ENCODE data around the gene ZNF789.

ZNF789 gene

DNA sequence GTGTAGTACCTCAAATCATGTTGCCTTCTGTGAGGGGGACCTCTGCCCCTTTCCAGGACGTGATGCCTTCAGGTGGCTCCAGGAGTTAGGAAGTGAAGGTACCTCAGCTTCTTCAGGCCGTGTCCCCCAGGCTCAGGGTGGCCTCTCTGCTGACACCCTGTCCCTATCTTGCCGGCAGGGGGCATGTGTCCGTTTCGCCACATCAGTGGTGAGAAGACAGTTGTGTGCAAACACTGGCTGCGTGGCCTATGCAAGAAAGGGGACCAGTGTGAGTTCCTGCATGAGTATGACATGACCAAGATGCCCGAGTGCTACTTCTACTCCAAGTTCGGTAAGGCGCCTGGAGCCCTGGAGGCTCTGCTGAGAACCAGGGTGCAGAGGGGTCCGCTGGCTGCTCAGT is 24.7 kb upstream of the ZNF789 start:
- Histone ChIP-seq H3K27ac (ENCODE audit: low read length) (no peak overlapping the region), H3K4me1 (ENCODE audit: control insufficient read depth, low read depth, low read length) (no peaks in the 10 kb centered on the region), H3K36me3 (ENCODE audit: control insufficient read depth, low read depth, low read length) (peaks cover 74% of the 10 kb centered on the region), H3K4me3 (ENCODE audit: low read length) (no peak overlapping the region), H3K9me3 (ENCODE audit: control insufficient read depth, low read depth, low read length) (no peaks in the 10 kb centered on the region), H3K9ac (ENCODE audit: low read length) (no peak overlapping the region), H3K27me3 (ENCODE audit: control insufficient read depth, insufficient read depth, low read length) (no peaks in the 10 kb centered on the region)

DNA sequence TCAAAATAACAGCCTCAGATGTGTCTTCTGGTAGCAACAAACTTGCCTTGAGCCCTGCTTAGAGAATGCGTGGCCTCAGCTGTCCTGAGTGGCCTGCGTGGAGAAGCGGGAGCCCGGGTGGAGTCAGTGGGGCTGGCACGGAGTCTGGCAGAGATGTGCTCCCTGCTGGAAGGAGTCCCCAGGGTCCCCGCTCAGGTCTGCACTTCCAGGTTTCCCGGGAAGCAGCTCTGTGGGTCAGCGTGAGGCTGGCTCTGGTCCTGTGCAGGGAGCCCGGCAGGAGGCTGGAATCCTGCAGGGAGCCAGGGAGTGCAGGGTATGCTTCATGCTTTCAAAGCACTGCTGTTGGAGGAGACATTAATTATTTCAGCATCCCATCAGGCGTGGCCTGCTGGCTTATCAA is 23.8 kb upstream of the ZNF789 start:
- H3K36me3 ChIP-seq (ENCODE audit: control insufficient read depth, low read depth, low read length): peaks cover 78% of the 10 kb centered on the region
- no peak overlapping the region for H3K27ac ChIP-seq (ENCODE audit: low read length)

DNA sequence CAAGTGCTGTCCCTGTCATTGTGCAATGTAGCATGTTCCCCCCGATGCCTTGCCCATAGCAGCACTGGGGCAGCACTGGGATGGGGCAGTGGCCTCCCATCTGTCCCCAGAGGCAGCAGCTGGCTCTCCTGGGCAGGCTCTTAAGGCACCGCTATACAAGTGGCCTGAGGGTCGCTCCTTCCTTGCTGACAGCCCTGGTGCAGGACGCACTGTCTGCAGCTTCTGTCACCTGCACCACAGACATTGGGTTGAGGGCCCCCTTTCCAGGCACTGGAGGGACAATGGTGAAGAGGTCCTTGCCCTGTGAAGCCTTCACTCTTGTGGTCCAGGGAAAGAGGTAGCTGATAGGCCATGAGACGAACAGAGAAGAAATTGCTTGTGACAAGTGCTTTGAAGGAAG is 23.4 kb upstream of the ZNF789 start:
- no peaks in the 10 kb centered on the region for H3K9me3 ChIP-seq (ENCODE audit: control insufficient read depth, low read depth, low read length)
- no peaks in the 10 kb centered on the region for H3K4me1 ChIP-seq (ENCODE audit: control insufficient read depth, low read depth, low read length)
- H3K9ac ChIP-seq (ENCODE audit: low read length): no peak overlapping the region
- H3K4me3 ChIP-seq (ENCODE audit: low read length): no peak overlapping the region
- H3K27ac ChIP-seq (ENCODE audit: low read length): no peak overlapping the region
- H3K27me3 ChIP-seq (ENCODE audit: control insufficient read depth, insufficient read depth, low read length): no peaks in the 10 kb centered on the region
- H3K36me3 ChIP-seq (ENCODE audit: control insufficient read depth, low read depth, low read length): peaks cover 82% of the 10 kb centered on the region

More for the DNA sequence above, 23.8 kb upstream of the ZNF789 start:
- Histone ChIP-seq H3K9me3 (ENCODE audit: control insufficient read depth, low read depth, low read length) (no peaks in the 10 kb centered on the region), H3K4me1 (ENCODE audit: control insufficient read depth, low read depth, low read length) (no peaks in the 10 kb centered on the region), H3K9ac (ENCODE audit: low read length) (no peak overlapping the region), H3K27me3 (ENCODE audit: control insufficient read depth, insufficient read depth, low read length) (no peaks in the 10 kb centered on the region), H3K4me3 (ENCODE audit: low read length) (no peak overlapping the region)

DNA sequence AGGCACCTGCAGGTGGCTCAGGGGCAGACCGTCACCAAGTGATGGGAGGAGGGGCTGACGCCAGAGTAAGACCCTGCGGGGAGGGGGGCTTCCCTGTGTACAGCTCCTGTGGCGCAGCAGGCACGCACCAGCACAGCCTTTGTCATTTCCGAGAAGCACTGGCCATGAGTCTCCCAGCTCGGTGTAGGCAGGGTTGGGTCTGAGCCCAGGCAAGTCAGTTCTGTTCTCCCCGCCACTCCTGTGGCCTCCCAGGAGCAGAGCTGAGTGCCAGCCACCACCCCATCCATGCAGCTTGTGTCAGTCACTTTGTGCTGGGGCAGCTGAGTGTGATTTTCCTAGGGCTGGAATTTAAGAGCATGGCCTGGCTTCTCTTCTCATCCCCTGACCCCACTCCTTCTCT is 20.8 kb upstream of the ZNF789 start:
- H3K4me3 ChIP-seq (ENCODE audit: low read length): no peak overlapping the region
- H3K4me1 ChIP-seq (ENCODE audit: control insufficient read depth, low read depth, low read length): no peaks in the 10 kb centered on the region
- H3K36me3 ChIP-seq (ENCODE audit: control insufficient read depth, low read depth, low read length): peaks cover 79% of the 10 kb centered on the region
- no peak overlapping the region for H3K27ac ChIP-seq (ENCODE audit: low read length)
- no peaks in the 10 kb centered on the region for H3K9me3 ChIP-seq (ENCODE audit: control insufficient read depth, low read depth, low read length)
- H3K9ac ChIP-seq (ENCODE audit: low read length): no peak overlapping the region
- no peaks in the 10 kb centered on the region for H3K27me3 ChIP-seq (ENCODE audit: control insufficient read depth, insufficient read depth, low read length)

DNA sequence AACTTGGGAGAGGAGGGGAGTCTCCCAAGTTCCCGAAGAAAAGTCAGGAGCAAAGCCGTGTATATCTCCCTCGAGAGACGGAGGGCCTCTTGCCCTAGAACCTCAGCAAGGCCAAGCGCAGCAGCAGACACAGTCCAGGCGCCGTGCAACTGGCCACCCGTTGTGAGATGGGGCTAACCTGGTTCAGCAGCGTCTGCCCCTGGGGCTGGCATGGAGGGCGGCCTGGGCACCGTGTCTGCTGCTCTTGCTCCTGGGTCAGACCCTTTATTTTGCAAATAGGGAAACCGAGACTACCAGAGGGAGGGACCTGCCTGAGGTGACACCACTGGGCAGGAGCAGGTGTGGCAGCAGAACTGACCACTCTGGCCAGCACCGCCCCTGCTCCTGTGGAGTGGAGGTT is 20.1 kb upstream of the ZNF789 start:
- Histone ChIP-seq H3K4me1 (ENCODE audit: control insufficient read depth, low read depth, low read length) (no peaks in the 10 kb centered on the region), H3K27ac (ENCODE audit: low read length) (no peak overlapping the region), H3K4me3 (ENCODE audit: low read length) (no peak overlapping the region), H3K9ac (ENCODE audit: low read length) (no peak overlapping the region), H3K27me3 (ENCODE audit: control insufficient read depth, insufficient read depth, low read length) (no peaks in the 10 kb centered on the region), H3K9me3 (ENCODE audit: control insufficient read depth, low read depth, low read length) (no peaks in the 10 kb centered on the region), H3K36me3 (ENCODE audit: control insufficient read depth, low read depth, low read length) (peaks cover 79% of the 10 kb centered on the region)

DNA sequence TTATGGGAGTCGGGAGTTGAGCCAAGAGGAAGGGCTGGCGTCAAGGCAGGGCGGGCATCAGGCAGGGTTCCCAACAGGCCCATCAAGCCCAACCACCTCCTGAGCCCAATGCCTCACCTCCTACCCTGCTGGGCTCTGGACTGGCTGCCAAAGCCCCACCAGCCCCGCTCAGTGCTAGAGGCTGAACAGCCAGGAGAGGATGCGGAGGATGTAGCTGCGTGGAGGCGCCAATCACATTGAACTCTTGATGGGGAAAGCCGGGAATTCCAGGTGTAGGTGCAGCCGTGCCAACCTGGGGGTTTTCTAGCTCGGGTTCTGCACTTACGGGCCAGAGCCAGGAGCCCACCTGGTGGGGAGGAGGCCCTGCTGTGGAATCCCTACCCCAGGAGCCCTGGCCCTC is 19.6 kb upstream of the ZNF789 start:
- no peaks in the 10 kb centered on the region for H3K27me3 ChIP-seq (ENCODE audit: control insufficient read depth, insufficient read depth, low read length)
- peaks cover 80% of the 10 kb centered on the region for H3K36me3 ChIP-seq (ENCODE audit: control insufficient read depth, low read depth, low read length)
- no peaks in the 10 kb centered on the region for H3K4me1 ChIP-seq (ENCODE audit: control insufficient read depth, low read depth, low read length)
- no peak overlapping the region for H3K4me3 ChIP-seq (ENCODE audit: low read length)
- H3K9me3 ChIP-seq (ENCODE audit: control insufficient read depth, low read depth, low read length): no peaks in the 10 kb centered on the region
- H3K27ac ChIP-seq (ENCODE audit: low read length): no peak overlapping the region
- no peak overlapping the region for H3K9ac ChIP-seq (ENCODE audit: low read length)

DNA sequence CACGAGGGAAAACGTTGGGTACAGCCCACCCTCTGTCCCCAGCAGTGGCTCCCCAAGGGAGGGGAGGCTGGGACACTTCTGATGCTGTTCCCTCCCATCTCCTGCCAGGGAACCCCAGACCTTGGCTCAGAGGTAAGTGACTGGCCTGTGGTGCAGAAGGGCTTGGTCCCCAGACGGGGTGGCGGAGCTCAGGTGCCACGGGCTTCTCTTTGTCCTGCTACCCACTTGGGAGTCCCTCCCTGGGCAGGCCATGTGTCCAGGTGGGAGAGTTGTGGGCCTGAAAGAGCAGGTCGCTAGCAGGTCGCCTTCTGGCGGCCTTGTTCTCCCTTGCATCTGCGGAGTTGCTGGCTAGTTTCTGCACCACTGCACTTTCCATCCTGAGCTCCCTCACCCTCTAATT is 16.8 kb upstream of the ZNF789 start:
- Histone ChIP-seq H3K4me3 (ENCODE audit: low read length) (no peak overlapping the region), H3K27ac (ENCODE audit: low read length) (no peak overlapping the region), H3K36me3 (ENCODE audit: control insufficient read depth, low read depth, low read length) (peaks cover 68% of the 10 kb centered on the region), H3K9me3 (ENCODE audit: control insufficient read depth, low read depth, low read length) (no peaks in the 10 kb centered on the region), H3K9ac (ENCODE audit: low read length) (no peak overlapping the region), H3K27me3 (ENCODE audit: control insufficient read depth, insufficient read depth, low read length) (no peaks in the 10 kb centered on the region), H3K4me1 (ENCODE audit: control insufficient read depth, low read depth, low read length) (no peaks in the 10 kb centered on the region)

DNA sequence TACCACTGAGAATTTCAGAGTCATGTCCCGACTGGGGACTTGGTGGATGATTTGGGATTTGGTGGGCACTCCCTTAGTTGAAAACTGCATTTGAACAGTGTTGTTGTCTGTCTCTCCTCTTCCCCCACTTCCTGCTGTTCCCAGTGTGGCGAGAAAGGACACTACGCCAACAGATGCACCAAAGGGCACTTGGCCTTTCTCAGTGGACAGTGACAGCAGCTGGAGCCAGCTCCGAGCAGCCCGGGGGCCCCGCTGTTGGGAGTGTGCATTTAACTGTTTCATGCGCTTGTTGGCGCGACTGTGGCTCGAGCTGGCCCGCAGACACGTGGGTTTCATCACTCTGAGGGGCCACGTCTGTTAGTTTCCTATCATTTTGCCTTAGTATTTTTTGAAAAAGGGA is 16.4 kb upstream of the ZNF789 start:
- no peak overlapping the region for H3K27ac ChIP-seq (ENCODE audit: low read length)

DNA sequence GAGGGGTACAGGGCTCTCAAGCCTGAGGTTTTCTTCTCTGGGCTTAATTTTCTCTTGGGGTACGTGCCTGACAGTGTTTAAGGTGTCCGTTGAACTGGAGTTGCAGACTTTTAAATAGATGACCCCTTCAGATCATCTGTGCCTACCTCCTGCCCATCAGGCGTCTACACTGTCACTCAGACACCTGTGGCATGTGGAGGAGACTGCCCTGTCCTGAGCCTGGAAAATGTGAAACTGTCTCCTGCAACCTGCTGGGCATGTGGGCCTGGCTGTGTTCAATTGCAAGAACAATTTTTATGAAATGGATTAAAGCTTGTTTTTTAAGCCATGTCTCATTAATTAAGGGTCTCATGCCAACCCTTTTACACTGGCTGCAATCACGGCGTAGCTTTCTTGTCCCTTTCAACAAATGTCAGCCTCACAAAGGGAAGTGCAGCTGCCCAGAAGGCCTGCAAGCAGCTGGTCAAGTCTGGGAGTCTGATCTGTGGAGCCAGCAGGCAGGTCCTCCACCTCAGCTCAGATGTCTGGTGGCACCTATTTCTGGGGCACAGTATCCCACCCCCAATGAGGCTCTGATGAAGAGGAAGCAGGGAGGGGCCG is 15.5 kb upstream of the ZNF789 start:
- peaks cover 60% of the 10 kb centered on the region for H3K36me3 ChIP-seq (ENCODE audit: control insufficient read depth, low read depth, low read length)

More for the DNA sequence above, 16.4 kb upstream of the ZNF789 start:
- Histone ChIP-seq H3K9me3 (ENCODE audit: control insufficient read depth, low read depth, low read length) (no peaks in the 10 kb centered on the region), H3K27me3 (ENCODE audit: control insufficient read depth, insufficient read depth, low read length) (no peaks in the 10 kb centered on the region), H3K9ac (ENCODE audit: low read length) (no peak overlapping the region), H3K4me1 (ENCODE audit: control insufficient read depth, low read depth, low read length) (no peaks in the 10 kb centered on the region), H3K4me3 (ENCODE audit: low read length) (no peak overlapping the region), H3K36me3 (ENCODE audit: control insufficient read depth, low read depth, low read length) (peaks cover 66% of the 10 kb centered on the region)

DNA sequence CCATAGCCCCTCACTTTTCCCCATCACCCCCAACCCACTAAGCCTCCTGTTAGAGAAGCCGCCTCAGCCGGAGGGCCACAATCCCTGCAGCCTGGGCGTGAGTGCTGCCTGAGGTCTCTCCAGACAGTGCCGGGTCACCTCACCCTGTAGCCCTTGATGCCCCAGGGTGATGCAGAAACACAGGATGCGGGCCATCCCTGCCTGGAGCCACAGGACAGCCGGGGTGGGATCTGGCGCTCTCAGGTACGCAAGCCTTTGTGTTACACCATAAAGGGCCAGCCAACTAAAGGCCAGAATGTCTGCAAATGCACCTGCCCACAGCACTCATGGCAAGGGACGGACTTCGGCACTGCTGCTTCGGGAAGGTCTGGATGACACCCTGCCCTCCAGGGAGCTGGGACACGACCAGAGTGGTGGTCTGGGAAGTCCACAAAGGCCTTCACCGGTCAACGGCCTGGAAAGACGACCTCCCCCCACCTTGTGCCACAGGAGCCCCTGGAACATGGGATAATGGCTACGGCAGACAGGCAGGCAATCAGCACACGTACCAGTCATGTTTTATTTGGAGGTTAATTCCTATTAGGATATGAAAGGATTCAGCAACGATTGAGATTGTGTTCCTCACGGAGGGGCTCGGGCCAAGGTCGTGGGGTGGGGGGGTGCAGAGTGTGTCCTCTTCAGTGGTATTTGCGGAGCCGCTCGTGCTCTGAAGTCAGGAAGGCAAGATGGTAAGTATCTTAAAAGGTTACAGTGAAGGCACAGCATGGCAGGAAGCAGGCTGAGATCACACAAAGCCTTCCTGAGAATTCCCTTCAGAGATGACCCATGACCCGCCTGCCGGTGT is 14.8 kb upstream of the ZNF789 start:
- H3K36me3 ChIP-seq (ENCODE audit: control insufficient read depth, low read depth, low read length): peaks cover 57% of the 10 kb centered on the region
- no peaks in the 10 kb centered on the region for H3K9me3 ChIP-seq (ENCODE audit: control insufficient read depth, low read depth, low read length)
- no peaks in the 10 kb centered on the region for H3K27me3 ChIP-seq (ENCODE audit: control insufficient read depth, insufficient read depth, low read length)
- H3K9ac ChIP-seq (ENCODE audit: low read length): no peak overlapping the region
- no peaks in the 10 kb centered on the region for H3K4me1 ChIP-seq (ENCODE audit: control insufficient read depth, low read depth, low read length)
- H3K27ac ChIP-seq (ENCODE audit: low read length): no peak overlapping the region
- no peak overlapping the region for H3K4me3 ChIP-seq (ENCODE audit: low read length)

More for the DNA sequence above, 15.5 kb upstream of the ZNF789 start:
- Histone ChIP-seq H3K27me3 (ENCODE audit: control insufficient read depth, insufficient read depth, low read length) (no peaks in the 10 kb centered on the region), H3K4me1 (ENCODE audit: control insufficient read depth, low read depth, low read length) (no peaks in the 10 kb centered on the region), H3K9ac (ENCODE audit: low read length) (no peak overlapping the region), H3K4me3 (ENCODE audit: low read length) (no peak overlapping the region), H3K9me3 (ENCODE audit: control insufficient read depth, low read depth, low read length) (no peaks in the 10 kb centered on the region), H3K27ac (ENCODE audit: low read length) (no peak overlapping the region)

DNA sequence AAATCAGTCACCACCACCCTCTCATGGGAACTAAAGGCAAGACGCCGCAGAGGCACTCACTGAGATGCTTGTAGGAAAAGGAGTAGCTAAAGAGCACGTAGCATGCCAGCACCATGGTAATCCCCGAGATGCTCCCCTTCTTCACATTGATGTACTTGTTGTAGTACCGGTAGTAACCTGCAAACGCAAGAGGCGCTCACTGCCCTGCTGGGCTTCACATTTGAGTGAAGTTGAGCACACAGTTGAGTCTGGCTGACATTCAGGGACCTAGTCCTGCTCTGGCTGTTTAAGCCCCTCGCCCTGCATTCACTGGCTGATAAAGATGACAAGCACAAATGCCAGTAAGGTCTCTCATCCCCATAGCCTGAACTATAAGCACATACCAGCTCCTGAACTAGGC is 13.6 kb upstream of the ZNF789 start:
- Histone ChIP-seq H3K9ac (ENCODE audit: low read length) (no peak overlapping the region), H3K4me1 (ENCODE audit: control insufficient read depth, low read depth, low read length) (no peaks in the 10 kb centered on the region), H3K27ac (ENCODE audit: low read length) (no peak overlapping the region), H3K9me3 (ENCODE audit: control insufficient read depth, low read depth, low read length) (no peaks in the 10 kb centered on the region), H3K4me3 (ENCODE audit: low read length) (no peak overlapping the region), H3K27me3 (ENCODE audit: control insufficient read depth, insufficient read depth, low read length) (no peaks in the 10 kb centered on the region), H3K36me3 (ENCODE audit: control insufficient read depth, low read depth, low read length) (peaks cover 52% of the 10 kb centered on the region)

DNA sequence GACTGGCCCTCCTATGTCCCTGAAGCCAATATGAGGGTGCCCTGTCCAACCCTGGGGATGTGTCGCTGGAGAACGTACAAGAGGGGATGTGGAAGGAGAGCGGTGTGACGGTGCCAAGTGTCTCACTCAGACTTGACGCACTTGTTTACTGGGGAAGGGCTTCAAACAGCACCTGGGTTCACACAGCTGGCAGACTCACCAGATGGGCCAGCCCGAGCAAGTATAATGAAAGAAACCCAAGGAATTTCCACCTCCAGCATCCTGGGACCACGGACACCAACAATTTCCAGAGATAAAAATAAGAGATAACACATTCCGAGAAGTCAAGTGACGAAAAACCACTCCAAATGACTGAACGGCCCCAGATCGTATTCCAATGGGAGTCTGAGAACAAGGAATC is 12.0 kb upstream of the ZNF789 start:
- peaks cover 41% of the 10 kb centered on the region for H3K36me3 ChIP-seq (ENCODE audit: control insufficient read depth, low read depth, low read length)
- no peaks in the 10 kb centered on the region for H3K4me1 ChIP-seq (ENCODE audit: control insufficient read depth, low read depth, low read length)

More for the DNA sequence above, 12.0 kb upstream of the ZNF789 start:
- Histone ChIP-seq H3K27me3 (ENCODE audit: control insufficient read depth, insufficient read depth, low read length) (no peaks in the 10 kb centered on the region), H3K9ac (ENCODE audit: low read length) (no peak overlapping the region), H3K9me3 (ENCODE audit: control insufficient read depth, low read depth, low read length) (no peaks in the 10 kb centered on the region), H3K4me3 (ENCODE audit: low read length) (no peak overlapping the region), H3K27ac (ENCODE audit: low read length) (no peak overlapping the region)

All from iPS-18a (cell line).